Spleen (tissue), 11 donors: ENCODE data around the gene SLC5A4. TPM values are rescaled to one million over a fixed set of nuclear protein-coding genes. Genes with fewer than 3 reads are reported as not detected.

ENCODE experiments used
- DNase-seq: peaks from one replicate; pipeline ENCODE4 v3.0.0-alpha.2; 2020
- H3K27ac ChIP-seq, 8 donors: fragments of 200-600 bp; sonication (generic) in 7 of 8; 1 replicate in 4 of 8; 2 replicates in 4 of 8; pipeline versions ENCODE4 v1.5.0 to v1.8.0; 2016 to 2021; ENCODE audit warnings: inconsistent platforms in 4 of 8, mild to moderate bottlenecking in 4 of 8, moderate library complexity in 1 of 8
- H3K27me3 ChIP-seq, 7 donors: fragments of 200-600 bp; sonication (generic) in 6 of 7; replicated peaks in 1 of 7; 1 replicate in 4 of 7; 2 replicates in 3 of 7; pipeline versions ENCODE4 v1.5.0 to v1.8.0; 2016 to 2021; ENCODE audit warnings: inconsistent platforms in 3 of 7, mild to moderate bottlenecking in 1 of 7
- H3K36me3 ChIP-seq, 6 donors: fragments of 200-600 bp; sonication (generic) in 5 of 6; 1 replicate in 4 of 6; 2 replicates in 2 of 6; pipeline versions ENCODE4 v1.5.0 to v1.8.0; 2016 to 2021; ENCODE audit warnings: inconsistent platforms in 2 of 6
- H3K4me1 ChIP-seq, 6 donors: fragments of 200-600 bp; sonication (generic) in 5 of 6; 1 replicate in 3 of 6; 2 replicates in 3 of 6; pipeline versions ENCODE4 v1.5.0 to v1.8.0; 2016 to 2021; ENCODE audit warnings: inconsistent platforms in 3 of 6
- H3K4me3 ChIP-seq, 8 donors: fragments of 200-600 bp; sonication (generic) in 7 of 8; 1 replicate in 4 of 8; 2 replicates in 4 of 8; pipeline versions ENCODE4 v1.5.0 to v1.8.0; 2016 to 2021; ENCODE audit warnings: inconsistent platforms in 4 of 8, mild to moderate bottlenecking in 4 of 8, moderate library complexity in 2 of 8
- H3K9me3 ChIP-seq, 8 donors: fragments of 200-600 bp; sonication (generic) in 7 of 8; 1 replicate in 4 of 8; 2 replicates in 4 of 8; pipeline versions ENCODE4 v1.5.0 to v1.8.0; 2016 to 2021; ENCODE audit warnings: inconsistent platforms in 4 of 8
- CTCF ChIP-seq, 11 experiments: fragments of 200-600 bp in 7 of 11; fragments of 450-650 bp in 4 of 11; sonication (generic) in 4 of 11; IDR thresholded peaks in 8 of 11; conservative IDR thresholded peaks in 3 of 11; 1 replicate in 7 of 11; 2 replicates in 4 of 11; pipeline versions ENCODE4 v1.4.0 to v1.8.0; 2016 to 2021; ENCODE audit warnings: antibody characterized with exemption in 11 of 11, inconsistent platforms in 4 of 11, mild to moderate bottlenecking in 1 of 11
- POLR2A ChIP-seq, 3 donors: fragments of 450-650 bp; IDR thresholded peaks; one replicate each; pipeline ENCODE4 v1.5.1; 2017; ENCODE audit warnings: antibody characterized with exemption in 3 of 3, mild to moderate bottlenecking in 1 of 3
- POLR2AphosphoS5 ChIP-seq, 3 donors: sonication (generic); formaldehyde crosslinking; IDR thresholded peaks; one replicate each; pipeline ENCODE4 v1.5.1; 2017; ENCODE audit warnings: antibody characterized with exemption in 3 of 3
- WGBS, 5 donors: extraction: QIAGEN DNeasy Blood & Tissue Kit in 3 of 5; methylation state at CpG; one replicate each; pipeline versions ENCODE4 v1.1.5 to v1.1.7; 2013 to 2018; 5-methylcytosine and 5-hydroxymethylcytosine counted together
- intact Hi-C: fragments of 100-400 bp; cut with DNase I; formaldehyde crosslinking; loops from one replicate; pipeline ENCODE4 v1.15.0; 2023; ENCODE audit warnings: low total_unique reads
- polyA plus RNA-seq, 3 donors: library from polyadenylated mRNA; stranded (reverse); fragments of 200-250 nt; gene quantifications; one replicate each; pipeline ENCODE4 v1.2.1, GENCODE V29; 2013
- small RNA-seq, 4 donors: library from RNA; depleted of rRNA; stranded (forward); fragments of <200 nt; gene quantifications; one replicate each; pipeline ENCODE3, GENCODE V24; 2016
- total RNA-seq, 7 donors: library from RNA; depleted of rRNA in 3 of 7; stranded (reverse); fragments of >200 nt in 3 of 7; fragmentation: NEBNext Ultra II Directional in 4 of 7; extraction: Animal tissue kit (Norgen Biotek cat#: 25700) in 4 of 7; gene quantifications; one replicate each; pipeline versions ENCODE4 v1.1.0 to v1.2.1, GENCODE V29; 2016 to 2021
- donor health status: healthy with polysubstance abuse.
- donor health status: DM: no; HTN: no; CAD: no; lungs with moderate emphysema.
- donor health status: DM: no; HTN: no; CAD: no.
- donor health status: Bipolar disorder and iron deficiency.
- donor health status: healthy.
- donor health status: DM: no; HTN: no; CAD: no.
- donor health status: DM: yes; HTN: yes; CAD: no.

Gene SLC5A4
- total and polyA plus RNA-seq, 10 donors, result 0.03 to 3.6 (median 0.51) TPM

- TF ChIP-seq CTCF (IDR thresholded peaks at IDR 0.05 in 8 of 11, conservative IDR thresholded peaks at IDR 0.05 in 3 of 11), result no peak
- TF ChIP-seq POLR2A (IDR thresholded peaks at IDR 0.05), result no peak
- TF ChIP-seq POLR2AphosphoS5 (IDR thresholded peaks at IDR 0.05), result no peak
- WGBS, 5 donors, result 84 to 94% (median 92%) methylated on average over 8 of the region's 8 CpGs
- Histone ChIP-seq H3K4me1 (peaks cover 0 to 10% (median 8%) of the 10 kb centered on the region in 6 donors), H3K27ac (no peak overlapping the region), H3K36me3 (no peaks in the 10 kb centered on the region), H3K27me3 (peaks cover 0 to 69% (median 25%) of the 10 kb centered on the region in 7 donors), H3K9me3 (peaks cover 0 to 4% (median 0%) of the 10 kb centered on the region in 8 donors), H3K4me3 (no peak overlapping the region)
- intact Hi-C loops, result no loop called here
- no peak for DNase-seq
Measured at GRCh38 chr22:32177221-32177765, 77.9 kb downstream of the SLC5A4 start.

- Histone ChIP-seq H3K36me3 (no peaks in the 10 kb centered on the region), H3K4me1 (peaks cover 0 to 10% (median 8%) of the 10 kb centered on the region in 6 donors), H3K27ac (no peak overlapping the region), H3K4me3 (peak overlapping the region in 2 of 8 donors; percentile 19 to 49), H3K9me3 (peaks cover 0 to 4% (median 0%) of the 10 kb centered on the region in 8 donors), H3K27me3 (peaks cover 0 to 61% (median 25%) of the 10 kb centered on the region in 7 donors)
- TF ChIP-seq CTCF (IDR thresholded peaks at IDR 0.05 in 8 of 11, conservative IDR thresholded peaks at IDR 0.05 in 3 of 11) (no peak), POLR2A (IDR thresholded peaks at IDR 0.05) (no peak)
- intact Hi-C loops, result no loop called here
- WGBS, 5 donors, result 6 to 16% (median 7%) methylated on average over 25 to 73 of the region's 73 CpGs
- DNase-seq, result no peak
Measured at GRCh38 chr22:32175683-32176644, 79.2 kb downstream of the SLC5A4 start.

- WGBS, 5 donors, result 81 to 88% (median 85%) methylated on average over 11 of the region's 11 CpGs
- intact Hi-C loops, result no loop called here
- DNase-seq, result no peak
Measured at GRCh38 chr22:32175115-32175514, 80.0 kb downstream of the SLC5A4 start.

More at GRCh38 chr22:32175115-32175514, 80.0 kb downstream of the SLC5A4 start:
- TF ChIP-seq POLR2A (IDR thresholded peaks at IDR 0.05) (no peak), CTCF (IDR thresholded peaks at IDR 0.05 in 8 of 11, conservative IDR thresholded peaks at IDR 0.05 in 3 of 11) (no peak), POLR2AphosphoS5 (IDR thresholded peaks at IDR 0.05) (no peak)
- Histone ChIP-seq H3K36me3 (no peaks in the 10 kb centered on the region), H3K27me3 (peaks cover 0 to 61% (median 25%) of the 10 kb centered on the region in 7 donors), H3K9me3 (peaks cover 0 to 4% (median 0%) of the 10 kb centered on the region in 8 donors), H3K4me1 (peaks cover 0 to 10% (median 8%) of the 10 kb centered on the region in 6 donors), H3K4me3 (no peak overlapping the region), H3K27ac (no peak overlapping the region)

Small RNAs within 50 kb of the gene (small RNA-seq; reads per million reads assigned to genes)
- gene RF02171, result 0 reads per million in 4 donors

Other genes starting within 250 kb of the SLC5A4 start
- 10 to 100 TPM in 3 of 7 donors, 1 to 10 TPM in 3, under 1 TPM in 1; 0.95 to 12.9 (median 7.1) TPM for gene SLC5A1, start 212.1 kb downstream of the SLC5A4 start, total RNA-seq
- under 1 TPM; 0.24 to 0.70 (median 0.54) TPM for gene SLC5A1, start 212.1 kb downstream of the SLC5A4 start, polyA plus RNA-seq
- not detected for gene C22orf42, start 96.0 kb downstream of the SLC5A4 start, total RNA-seq
- gene C22orf42, start 96.0 kb downstream of the SLC5A4 start, polyA plus RNA-seq, result not detected
- gene RFPL2, start 50.3 kb downstream of the SLC5A4 start, total RNA-seq, result under 1 TPM in 4 of 7 donors, not detected in 3; 0.23 to 0.79 (median 0.51) TPM
- under 1 TPM; 0.11 to 0.59 (median 0.42) TPM for gene RFPL2, start 50.3 kb downstream of the SLC5A4 start, polyA plus RNA-seq
- not detected for gene RFPL3, start 102.5 kb upstream of the SLC5A4 start, total RNA-seq
- gene RFPL3, start 102.5 kb upstream of the SLC5A4 start, polyA plus RNA-seq, result under 1 TPM in 1 of 3 donors, not detected in 2; 0.06 TPM
- 10 to 100 TPM; 58.5 to 75.9 (median 62.4) TPM for gene RTCB, start 156.9 kb upstream of the SLC5A4 start, total RNA-seq
- 10 to 100 TPM; 33.8 to 54.2 (median 35.0) TPM for gene RTCB, start 156.9 kb upstream of the SLC5A4 start, polyA plus RNA-seq
- not detected for gene BPIFC, start 209.1 kb upstream of the SLC5A4 start, total RNA-seq
- not detected for gene BPIFC, start 209.1 kb upstream of the SLC5A4 start, polyA plus RNA-seq
- gene FBXO7, start 219.5 kb upstream of the SLC5A4 start, total RNA-seq, result 100 to 1,000 TPM in 5 of 7 donors, 10 to 100 TPM in 2; 77.1 to 151 (median 115) TPM
- 10 to 100 TPM; 55.9 to 86.9 (median 61.8) TPM for gene FBXO7, start 219.5 kb upstream of the SLC5A4 start, polyA plus RNA-seq